Measurements from ENCODE around the gene TPM1. TPM values are rescaled to one million over a fixed set of nuclear protein-coding genes. Genes with fewer than 3 reads are reported as not detected.

Gene TPM1
- total RNA-seq, 1 experiment from 2014 or later, result 174 TPM

GRCh38 chr15:62998262-62998890, 44.2 kb upstream of the TPM1 start:
- no peak overlapping the region for H3K4me3 ChIP-seq
- H3K4me2 ChIP-seq, result peak overlapping the region; percentile 43
- ChIA-PET POLR2A (ENCODE audit: unreplicated experiment) (interaction anchor here (0.6 to 0.8 kb wide), 3 partner anchors 18 to 251 kb away, joined by 5 to 7 read pairs (median 7); no protein-coding TSS in a partner anchor), CTCF (no interaction called here)
- H4K20me1 ChIP-seq (ENCODE audit: insufficient read depth), result no peaks in the 10 kb centered on the region
- no peaks in the 10 kb centered on the region for H3K9me2 ChIP-seq (ENCODE audit: insufficient read depth)
- H2AFZ ChIP-seq, result no peak overlapping the region
- BruUV-seq (replicated peaks), result no TSS peak
- no peaks in the 10 kb centered on the region for H3K79me2 ChIP-seq (ENCODE audit: low read depth)
- H3K27ac ChIP-seq, result peak overlapping the region; percentile 84
- DNase-seq, result peak in 1 of 2 experiments; percentile 93
- H3K27me3 ChIP-seq (ENCODE audit: insufficient read depth, low read depth), result no peaks in the 10 kb centered on the region
- H3F3A ChIP-seq (ENCODE audit: insufficient read depth, low read depth), result peaks cover 23% of the 10 kb centered on the region; the same call in 1 of the 2 replicates
- no peaks in the 10 kb centered on the region for H3K36me3 ChIP-seq (ENCODE audit: low read depth)
- intact Hi-C loops (cut with micrococcal nuclease; ENCODE audit: unreplicated experiment), result loop anchor here (1.0 to 5.0 kb wide), 3 partner anchors 21 to 216 kb away; no protein-coding TSS in a partner anchor
- no peaks in the 10 kb centered on the region for H3K9me3 ChIP-seq (ENCODE audit: insufficient read depth, low read depth)
- TF ChIP-seq CTCF (conservative IDR thresholded peaks at IDR 0.05), result no peak
- TF ChIP-seq EZH2 (IDR thresholded peaks at IDR 0.05; ENCODE audit: low read depth), result no peak
- H3K4me1 ChIP-seq (replicated peaks; ENCODE audit: insufficient read depth), result peaks cover 48% of the 10 kb centered on the region

GRCh38 chr15:62999178-62999577, 43.4 kb upstream of the TPM1 start:
- no peak overlapping the region for H3K4me3 ChIP-seq
- ChIA-PET POLR2A (ENCODE audit: unreplicated experiment) (interaction anchor here (0.7 kb wide), 1 partner anchor 18 kb away, joined by 7 read pairs; no protein-coding TSS in a partner anchor), CTCF (no interaction called here)
- intact Hi-C loops (cut with micrococcal nuclease; ENCODE audit: unreplicated experiment), result loop anchor here (2.0 to 5.0 kb wide), 2 partner anchors 142 to 216 kb away; no protein-coding TSS in a partner anchor
- H3K27me3 ChIP-seq (ENCODE audit: insufficient read depth, low read depth), result no peaks in the 10 kb centered on the region
- no peaks in the 10 kb centered on the region for H4K20me1 ChIP-seq (ENCODE audit: insufficient read depth)
- H3K4me2 ChIP-seq, result peak overlapping the region; percentile 43
- H2AFZ ChIP-seq, result no peak overlapping the region
- H3K9me3 ChIP-seq (ENCODE audit: insufficient read depth, low read depth), result no peaks in the 10 kb centered on the region
- H3K27ac ChIP-seq, result peak overlapping the region; percentile 84
- no peaks in the 10 kb centered on the region for H3K79me2 ChIP-seq (ENCODE audit: low read depth)
- BruUV-seq (replicated peaks), result no TSS peak
- H3K9me2 ChIP-seq (ENCODE audit: insufficient read depth), result no peaks in the 10 kb centered on the region
- DNase-seq, result no peak
- H3K4me1 ChIP-seq (replicated peaks; ENCODE audit: insufficient read depth), result peaks cover 56% of the 10 kb centered on the region
- H3F3A ChIP-seq (ENCODE audit: insufficient read depth, low read depth), result peaks cover 23% of the 10 kb centered on the region; the same call in 1 of the 2 replicates
- H3K36me3 ChIP-seq (ENCODE audit: low read depth), result no peaks in the 10 kb centered on the region
- no peak for TF ChIP-seq EZH2 (IDR thresholded peaks at IDR 0.05; ENCODE audit: low read depth)
- no peak for TF ChIP-seq CTCF (conservative IDR thresholded peaks at IDR 0.05)

- Histone ChIP-seq H3K27ac (no peak overlapping the region), H3K27me3 (ENCODE audit: insufficient read depth, low read depth) (no peaks in the 10 kb centered on the region), H3K9me2 (ENCODE audit: insufficient read depth) (no peaks in the 10 kb centered on the region), H3K36me3 (ENCODE audit: low read depth) (no peaks in the 10 kb centered on the region), H4K20me1 (ENCODE audit: insufficient read depth) (no peaks in the 10 kb centered on the region), H3K9me3 (ENCODE audit: insufficient read depth, low read depth) (no peaks in the 10 kb centered on the region), H2AFZ (no peak overlapping the region), H3K79me2 (ENCODE audit: low read depth) (no peaks in the 10 kb centered on the region), H3K4me2 (no peak overlapping the region), H3K4me1 (replicated peaks; ENCODE audit: insufficient read depth) (peaks cover 53% of the 10 kb centered on the region), H3K4me3 (no peak overlapping the region), H3F3A (ENCODE audit: insufficient read depth, low read depth) (peaks cover 23% of the 10 kb centered on the region; the same call in 1 of the 2 replicates)
- ChIA-PET POLR2A (ENCODE audit: unreplicated experiment) (no interaction called here), CTCF (no interaction called here)
- intact Hi-C loops (cut with micrococcal nuclease; ENCODE audit: unreplicated experiment), result loop anchor here (2.0 to 5.0 kb wide), 2 partner anchors 143 to 217 kb away; no protein-coding TSS in a partner anchor
- no peak for DNase-seq
- no peak for TF ChIP-seq CTCF (conservative IDR thresholded peaks at IDR 0.05)
- no peak for TF ChIP-seq EZH2 (IDR thresholded peaks at IDR 0.05; ENCODE audit: low read depth)
- BruUV-seq (replicated peaks), result no TSS peak
These were observed 42.5 kb upstream of the TPM1 start for GRCh38 chr15:62999923-63000561.

All from PC-9 (cell line).